Activated CD8-positive, alpha-beta memory T cell treated with anti-CD3 and anti-CD28 coated beads, Interleukin-2, amount 10 ng/mL, durations not matched to agents 7 days and 5 days (primary cell): ENCODE data around the gene TAC4. TPM values are rescaled to one million over a fixed set of nuclear protein-coding genes. Genes with fewer than 3 reads are reported as not detected.

Source experiments
- ATAC-seq: fragments of 150-1000 bp; cut with Tn5 transposase; one replicate; pipeline ENCODE4 v1.10.0; 2021; ENCODE audit warnings: moderate library complexity
- CTCF ChIA-PET: fragments of 350-600 bp; sonication (Branson Sonifier 250); formaldehyde crosslinking; loops from one replicate; lab custom pipeline; 2021; ENCODE audit warnings: antibody characterized with exemption; lab: Charles Lee
- DNase-seq: peaks from one replicate; pipeline ENCODE4 v3.0.0-alpha.2; 2020
- H3K27ac Mint-ChIP-seq: one replicate; pipeline ENCODE4 v1.8.0; 2021; ENCODE audit warnings: mild to moderate bottlenecking, mixed read lengths
- H3K27me3 Mint-ChIP-seq: one replicate; pipeline ENCODE4 v1.8.0; 2021; ENCODE audit warnings: mixed read lengths
- H3K36me3 Mint-ChIP-seq: one replicate; pipeline ENCODE4 v1.8.0; 2021; ENCODE audit warnings: mild to moderate bottlenecking, mixed read lengths
- H3K4me1 Mint-ChIP-seq: one replicate; pipeline ENCODE4 v1.8.0; 2021; ENCODE audit warnings: mixed read lengths
- H3K4me3 Mint-ChIP-seq: one replicate; pipeline ENCODE4 v1.8.0; 2021; ENCODE audit warnings: mild to moderate bottlenecking, moderate library complexity, mixed read lengths
- H3K9me3 Mint-ChIP-seq: one replicate; pipeline ENCODE4 v1.8.0; 2022; ENCODE audit warnings: low read depth, mixed read lengths
- total RNA-seq, 2 experiments: library from RNA; stranded (reverse); gene quantifications; one replicate each; pipeline ENCODE4 v1.2.3, GENCODE V29; 2021

Gene TAC4
- total RNA-seq, 2 experiments from 2014 or later = not detected

GRCh38 chr17:49886036-49886435 is 38.2 kb upstream of the TAC4 start:
- Mint-ChIP-seq H3K27me3 (peaks cover 47% of the 10 kb centered on the region), H3K4me1 (no peaks in the 10 kb centered on the region), H3K27ac (no peak overlapping the region), H3K4me3 (no peak overlapping the region), H3K36me3 (no peaks in the 10 kb centered on the region), H3K9me3 (no peaks in the 10 kb centered on the region)
- no peak for DNase-seq
- CTCF ChIA-PET = interaction anchor here (1.6 to 3.9 kb wide), 2 partner anchors 25 to 111 kb away, joined by 8 to 25 read pairs; no protein-coding TSS in a partner anchor
- no peak for ATAC-seq

DNA sequence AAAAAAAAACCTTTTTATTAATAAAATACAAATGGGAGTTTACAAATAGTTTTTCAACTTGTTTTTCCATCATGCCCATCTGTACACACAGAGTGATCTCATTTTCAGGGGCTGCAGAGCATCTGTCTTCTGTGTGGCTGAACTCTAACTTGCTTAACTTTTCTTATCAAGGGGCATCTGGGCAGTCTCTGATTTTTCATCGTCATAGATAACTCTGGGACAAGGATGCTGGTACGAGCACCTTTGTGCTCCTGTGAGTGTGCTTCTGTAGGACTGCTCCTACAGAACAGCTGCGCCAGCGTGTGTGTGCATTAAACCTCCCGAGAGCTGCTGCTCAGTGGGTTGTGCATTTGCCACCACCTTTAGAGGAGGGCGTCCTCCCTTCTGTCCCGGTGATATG is 34.6 kb upstream of the TAC4 start:
- ATAC-seq (no peak), DNase-seq (no peak)
- CTCF ChIA-PET = interaction anchor here (3.9 kb wide), 1 partner anchor 115 kb away, joined by 25 read pairs; no protein-coding TSS in a partner anchor
- no peak overlapping the region for H3K27ac Mint-ChIP-seq
- H3K4me3 Mint-ChIP-seq = no peak overlapping the region
- H3K9me3 Mint-ChIP-seq = no peaks in the 10 kb centered on the region
- peaks cover 55% of the 10 kb centered on the region for H3K27me3 Mint-ChIP-seq
- no peaks in the 10 kb centered on the region for H3K4me1 Mint-ChIP-seq
- H3K36me3 Mint-ChIP-seq = no peaks in the 10 kb centered on the region

DNA sequence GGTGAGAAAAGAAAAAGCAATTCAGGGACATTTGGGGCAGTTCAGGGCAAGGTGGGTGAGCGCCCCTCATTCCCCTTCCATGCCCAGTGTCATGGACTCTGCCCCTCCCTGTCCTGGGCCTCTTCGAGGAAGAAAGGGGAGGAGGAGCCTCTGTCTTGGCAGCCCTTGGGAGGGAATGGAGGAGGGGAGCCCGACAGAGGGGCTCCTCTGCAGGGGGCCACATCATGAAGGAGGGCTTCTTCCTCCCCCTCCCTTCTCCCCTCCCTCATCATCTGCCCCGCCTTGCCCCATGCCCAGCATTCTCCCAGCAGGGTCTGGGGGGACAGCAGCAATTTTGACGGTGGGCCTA is 33.2 kb upstream of the TAC4 start:
- Mint-ChIP-seq H3K4me3 (no peak overlapping the region), H3K36me3 (no peaks in the 10 kb centered on the region), H3K9me3 (no peaks in the 10 kb centered on the region), H3K27ac (no peak overlapping the region), H3K4me1 (no peaks in the 10 kb centered on the region), H3K27me3 (peaks cover 48% of the 10 kb centered on the region)
- ATAC-seq (no peak), DNase-seq (no peak)
- CTCF ChIA-PET = interaction anchor here (0.5 to 11.8 kb wide), 20 partner anchors 8 to 385 kb away, joined by 3 to 124 read pairs (median 4); partner anchors contain the start of gene DLX3

DNA sequence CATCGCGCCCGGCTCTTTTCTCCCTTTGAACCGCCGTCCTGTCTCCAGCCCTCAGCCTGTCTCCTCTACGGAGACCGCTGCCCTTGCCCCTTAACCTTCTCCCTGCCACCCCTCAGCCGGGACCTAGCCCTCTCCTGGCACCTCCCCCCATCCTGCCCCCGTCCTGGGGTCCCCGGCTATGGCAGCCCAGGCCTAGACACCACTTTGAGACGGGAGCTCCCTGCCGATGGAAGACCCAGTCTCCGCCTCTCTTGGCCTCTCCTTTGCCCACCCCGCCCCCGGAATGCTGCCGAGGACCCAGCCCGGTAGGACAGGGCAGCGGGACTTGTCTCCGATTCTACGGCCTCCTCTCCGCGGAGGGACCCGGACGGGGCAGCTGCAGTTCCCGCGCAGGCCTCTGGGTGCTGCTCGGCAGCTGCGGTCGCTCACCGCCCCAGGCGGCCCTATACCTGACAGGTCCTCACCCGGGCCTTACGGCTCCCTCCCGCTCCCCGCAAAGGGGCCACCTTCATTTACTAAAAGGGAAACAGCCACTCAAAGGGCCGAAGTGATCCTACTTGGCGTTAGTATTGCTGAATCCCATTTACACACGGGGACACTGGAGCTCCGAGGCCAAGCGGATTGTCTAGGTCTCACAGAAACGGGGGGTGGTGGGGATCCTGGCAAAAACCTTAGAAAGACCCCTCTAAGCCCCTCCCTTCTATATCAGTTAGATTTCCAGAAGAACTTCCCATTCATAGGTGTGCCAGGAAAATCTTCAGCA is 32.6 kb upstream of the TAC4 start:
- Mint-ChIP-seq H3K4me1 (no peaks in the 10 kb centered on the region), H3K36me3 (no peaks in the 10 kb centered on the region), H3K27ac (no peak overlapping the region), H3K4me3 (no peak overlapping the region), H3K27me3 (peaks cover 48% of the 10 kb centered on the region), H3K9me3 (no peaks in the 10 kb centered on the region)
- CTCF ChIA-PET = interaction anchor here (0.5 to 11.8 kb wide), 24 partner anchors 9 to 384 kb away, joined by 3 to 124 read pairs (median 4); partner anchors contain the start of gene DLX3
- ATAC-seq (peak; percentile 98), DNase-seq (peak; percentile 80)

- no peaks in the 10 kb centered on the region for H3K9me3 Mint-ChIP-seq
- H3K4me3 Mint-ChIP-seq = no peak overlapping the region
- H3K27me3 Mint-ChIP-seq = peaks cover 45% of the 10 kb centered on the region
Observed at GRCh38 chr17:49878931-49879904, 31.3 kb upstream of the TAC4 start.

DNA sequence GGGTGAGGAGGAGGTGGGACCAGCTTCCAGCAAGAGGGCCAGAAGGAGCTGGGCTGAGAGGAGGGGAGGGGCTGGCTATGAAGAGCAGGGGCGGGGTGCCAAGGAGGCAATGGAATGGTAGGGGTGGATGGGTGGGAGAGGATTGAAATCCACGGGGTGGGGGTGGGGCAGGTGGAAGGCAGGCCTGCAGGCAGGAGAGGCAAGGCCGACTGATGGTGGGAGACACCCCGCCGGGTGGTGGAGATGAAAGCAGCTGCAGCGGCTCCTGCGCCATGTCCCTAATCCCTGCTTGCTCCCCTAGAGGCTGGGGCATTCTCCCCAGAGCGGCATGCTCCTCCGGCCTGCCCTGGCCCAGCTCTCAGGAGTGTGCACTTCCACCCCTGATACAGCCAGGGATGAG is 27.8 kb upstream of the TAC4 start:
- Mint-ChIP-seq H3K27me3 (peaks cover 26% of the 10 kb centered on the region), H3K36me3 (no peaks in the 10 kb centered on the region), H3K27ac (no peak overlapping the region), H3K4me3 (no peak overlapping the region), H3K9me3 (no peaks in the 10 kb centered on the region), H3K4me1 (peaks cover 5% of the 10 kb centered on the region)
- DNase-seq (no peak), ATAC-seq (no peak)
- CTCF ChIA-PET = interaction anchor here (0.8 to 11.8 kb wide), 4 partner anchors 24 to 306 kb away, joined by 3 to 124 read pairs (median 4); partner anchors contain the start of gene DLX3

More at GRCh38 chr17:49878931-49879904, 31.3 kb upstream of the TAC4 start:
- Mint-ChIP-seq H3K36me3 (no peaks in the 10 kb centered on the region), H3K27ac (no peak overlapping the region), H3K4me1 (no peaks in the 10 kb centered on the region)
- no peak for ATAC-seq
- no peak for DNase-seq
- CTCF ChIA-PET = interaction anchor here (1.0 to 11.8 kb wide), 9 partner anchors 13 to 312 kb away, joined by 3 to 124 read pairs (median 4); partner anchors contain the start of gene DLX3

DNA sequence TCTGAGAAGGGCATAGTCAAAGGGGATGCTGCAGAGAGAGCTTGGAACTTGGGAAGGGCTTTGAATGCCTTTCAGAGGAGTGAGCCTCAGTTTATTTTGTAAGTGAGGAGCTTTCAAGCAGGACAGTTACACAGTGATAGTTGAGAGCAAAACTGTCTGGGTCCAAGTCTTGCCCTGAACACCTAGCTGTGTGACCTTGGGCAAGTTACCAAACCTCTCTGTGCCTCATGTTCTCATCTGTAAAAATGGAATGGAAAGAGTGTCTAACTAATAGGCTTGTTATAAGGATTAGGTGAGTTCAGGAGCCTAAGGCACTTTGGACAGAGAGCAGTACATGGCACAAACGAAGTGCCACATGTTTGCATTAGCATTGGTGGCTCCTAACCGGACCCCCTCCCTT is 27.0 kb upstream of the TAC4 start:
- no peak for ATAC-seq
- DNase-seq = no peak
- H3K4me1 Mint-ChIP-seq = peaks cover 5% of the 10 kb centered on the region
- CTCF ChIA-PET = interaction anchor here (11.8 kb wide), 1 partner anchor 122 kb away, joined by 124 read pairs; the partner anchor contains the start of gene DLX3
- peaks cover 21% of the 10 kb centered on the region for H3K27me3 Mint-ChIP-seq
- H3K27ac Mint-ChIP-seq = no peak overlapping the region
- no peaks in the 10 kb centered on the region for H3K36me3 Mint-ChIP-seq
- no peak overlapping the region for H3K4me3 Mint-ChIP-seq
- no peaks in the 10 kb centered on the region for H3K9me3 Mint-ChIP-seq

DNA sequence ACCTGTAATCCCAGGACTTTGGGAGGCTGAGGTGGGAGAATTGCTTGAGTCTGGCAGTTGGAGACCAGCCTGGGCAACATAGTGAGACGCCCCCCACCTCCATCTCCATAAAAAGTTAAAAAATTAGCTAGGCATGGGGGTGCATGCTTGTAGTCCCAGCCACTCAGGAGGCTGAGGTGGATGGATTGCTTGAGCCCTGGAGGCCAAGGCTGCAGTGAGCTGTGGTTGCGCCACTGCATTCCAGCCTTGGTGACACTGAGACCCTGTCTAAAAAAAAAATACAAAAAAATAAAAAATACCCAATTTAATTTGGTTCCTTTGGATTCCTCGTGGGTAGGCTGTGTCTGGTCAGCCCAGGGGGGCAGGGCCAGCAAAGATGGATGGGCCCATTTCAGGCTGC is 26.1 kb upstream of the TAC4 start:
- ATAC-seq = no peak
- Mint-ChIP-seq H3K4me1 (peaks cover 5% of the 10 kb centered on the region), H3K27me3 (peaks cover 11% of the 10 kb centered on the region), H3K36me3 (no peaks in the 10 kb centered on the region), H3K4me3 (no peak overlapping the region), H3K27ac (no peak overlapping the region), H3K9me3 (no peaks in the 10 kb centered on the region)
- DNase-seq = no peak
- CTCF ChIA-PET = interaction anchor here (0.8 to 11.8 kb wide), 2 partner anchors 13 to 123 kb away, joined by 3 to 124 read pairs; partner anchors contain the start of gene DLX3

DNA sequence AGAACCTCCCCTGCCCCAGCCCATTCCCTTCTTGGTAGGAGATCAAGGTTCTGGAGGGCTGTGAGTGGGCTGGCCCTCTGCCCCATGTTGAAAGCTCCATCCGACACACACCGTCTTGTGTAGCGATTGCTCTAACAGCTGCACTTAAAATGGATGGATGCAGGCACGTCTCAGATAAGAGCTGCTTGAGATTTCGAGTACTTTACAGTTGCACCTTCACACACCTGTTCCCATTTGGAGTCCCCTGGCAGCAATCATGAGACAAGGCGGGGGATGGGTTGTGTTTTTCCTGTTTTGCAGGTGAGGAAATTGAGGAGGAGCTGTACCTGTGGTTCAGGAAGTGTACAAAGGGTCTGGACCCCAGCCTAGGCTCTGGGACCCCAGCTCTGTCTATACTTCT is 25.6 kb upstream of the TAC4 start:
- peaks cover 13% of the 10 kb centered on the region for H3K27me3 Mint-ChIP-seq
- no peaks in the 10 kb centered on the region for H3K9me3 Mint-ChIP-seq
- H3K27ac Mint-ChIP-seq = no peak overlapping the region
- no peak for DNase-seq
- H3K36me3 Mint-ChIP-seq = no peaks in the 10 kb centered on the region
- peaks cover 5% of the 10 kb centered on the region for H3K4me1 Mint-ChIP-seq
- no peak for ATAC-seq
- CTCF ChIA-PET = interaction anchor here (0.8 to 11.8 kb wide), 2 partner anchors 12 to 124 kb away, joined by 3 to 124 read pairs; partner anchors contain the start of gene DLX3
- no peak overlapping the region for H3K4me3 Mint-ChIP-seq

GRCh38 chr17:49872754-49873377 is 25.0 kb upstream of the TAC4 start:
- no peak for ATAC-seq
- Mint-ChIP-seq H3K27me3 (peaks cover 9% of the 10 kb centered on the region), H3K4me3 (no peak overlapping the region), H3K27ac (no peak overlapping the region), H3K9me3 (no peaks in the 10 kb centered on the region), H3K4me1 (peaks cover 5% of the 10 kb centered on the region), H3K36me3 (no peaks in the 10 kb centered on the region)
- DNase-seq = no peak
- CTCF ChIA-PET = interaction anchor here (0.6 to 11.8 kb wide), 3 partner anchors 11 to 125 kb away, joined by 3 to 124 read pairs (median 3); partner anchors contain the start of gene DLX3

DNA sequence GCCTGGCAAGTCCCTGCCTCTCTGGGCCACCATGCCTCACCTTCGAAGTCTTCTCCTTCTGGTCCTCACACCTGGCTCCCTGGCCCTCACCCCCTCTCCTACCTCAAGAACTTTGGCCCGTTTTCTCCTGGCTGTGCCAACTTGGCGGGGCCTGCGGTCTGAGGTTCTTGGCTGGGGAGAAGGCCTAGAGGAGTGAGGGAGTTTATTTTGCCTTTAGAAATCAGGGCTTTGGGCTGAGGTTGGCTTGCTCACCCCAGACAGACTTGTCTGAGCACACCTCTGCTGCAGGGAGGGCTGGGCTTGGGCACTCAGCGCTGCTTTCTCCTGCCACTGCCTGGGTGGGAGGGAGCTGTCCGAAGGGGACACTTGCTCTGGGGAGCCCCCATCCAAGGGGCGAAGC is 23.3 kb upstream of the TAC4 start:
- peaks cover 5% of the 10 kb centered on the region for H3K4me1 Mint-ChIP-seq
- H3K27ac Mint-ChIP-seq = no peak overlapping the region
- ATAC-seq (no peak), DNase-seq (no peak)
- CTCF ChIA-PET = interaction anchor here (11.8 kb wide), 1 partner anchor 126 kb away, joined by 124 read pairs; the partner anchor contains the start of gene DLX3
- no peak overlapping the region for H3K4me3 Mint-ChIP-seq
- H3K9me3 Mint-ChIP-seq = no peaks in the 10 kb centered on the region
- H3K27me3 Mint-ChIP-seq = peaks cover 6% of the 10 kb centered on the region
- no peaks in the 10 kb centered on the region for H3K36me3 Mint-ChIP-seq

DNA sequence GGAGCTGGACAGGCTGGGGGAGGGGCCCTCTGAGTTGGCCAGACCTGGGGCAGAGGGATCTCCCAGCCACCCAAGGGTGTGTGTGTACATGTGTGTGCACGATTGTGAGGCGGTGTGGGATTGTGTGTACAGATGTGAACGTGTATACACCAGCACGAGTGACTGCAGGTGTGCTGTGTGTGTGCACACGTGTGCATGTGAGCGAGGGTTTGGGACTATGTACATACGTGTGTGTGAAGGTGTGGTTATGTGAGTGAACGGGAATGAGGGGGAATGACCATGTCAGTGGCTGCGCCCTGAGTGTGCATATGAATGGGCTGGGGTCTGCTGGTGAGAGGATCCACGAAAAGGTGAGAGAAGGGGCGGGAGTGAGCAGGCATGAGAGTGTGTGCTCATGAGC is 22.4 kb upstream of the TAC4 start:
- H3K36me3 Mint-ChIP-seq = no peaks in the 10 kb centered on the region
- DNase-seq = no peak
- H3K27ac Mint-ChIP-seq = no peak overlapping the region
- H3K4me1 Mint-ChIP-seq = peaks cover 5% of the 10 kb centered on the region
- CTCF ChIA-PET = interaction anchor here (1.0 to 11.8 kb wide), 2 partner anchors 9 to 127 kb away, joined by 3 to 124 read pairs; partner anchors contain the start of gene DLX3
- H3K9me3 Mint-ChIP-seq = no peaks in the 10 kb centered on the region
- peaks cover 9% of the 10 kb centered on the region for H3K27me3 Mint-ChIP-seq
- H3K4me3 Mint-ChIP-seq = no peak overlapping the region
- no peak for ATAC-seq
